ENCODE measurements around the gene SDS. TPM values are rescaled to one million over a fixed set of nuclear protein-coding genes. Genes with fewer than 3 reads are reported as not detected.

The SDS gene
- total RNA-seq, 1 donor from 2014 or later, result not detected

GRCh38 chr12:113437729-113438100, 34.0 kb upstream of the SDS start:
- no peak overlapping the region for H3K27ac Mint-ChIP-seq
- no peaks in the 10 kb centered on the region for H3K36me3 Mint-ChIP-seq (ENCODE audit: low read depth)
- no peak for DNase-seq
- H3K27me3 Mint-ChIP-seq, result no peaks in the 10 kb centered on the region
- H3K4me3 Mint-ChIP-seq, result no peak overlapping the region
- H3K9me3 Mint-ChIP-seq, result no peaks in the 10 kb centered on the region
- no peaks in the 10 kb centered on the region for H3K4me1 Mint-ChIP-seq
- intact Hi-C loops (cut with micrococcal nuclease), result no loop called here

GRCh38 chr12:113436993-113437728, 33.5 kb upstream of the SDS start:
- no peak overlapping the region for H3K27ac Mint-ChIP-seq
- no peaks in the 10 kb centered on the region for H3K9me3 Mint-ChIP-seq
- H3K4me1 Mint-ChIP-seq, result no peaks in the 10 kb centered on the region
- peaks cover 2% of the 10 kb centered on the region for H3K27me3 Mint-ChIP-seq
- no peak overlapping the region for H3K4me3 Mint-ChIP-seq
- intact Hi-C loops (cut with micrococcal nuclease), result no loop called here
- H3K36me3 Mint-ChIP-seq (ENCODE audit: low read depth), result no peaks in the 10 kb centered on the region
- DNase-seq, result no peak

- DNase-seq, result no peak
- Mint-ChIP-seq H3K9me3 (no peaks in the 10 kb centered on the region), H3K4me1 (no peaks in the 10 kb centered on the region), H3K27me3 (peaks cover 2% of the 10 kb centered on the region), H3K4me3 (no peak overlapping the region), H3K27ac (no peak overlapping the region), H3K36me3 (ENCODE audit: low read depth) (no peaks in the 10 kb centered on the region)
- intact Hi-C loops (cut with micrococcal nuclease), result no loop called here
These were observed 32.9 kb upstream of the SDS start for GRCh38 chr12:113436586-113436985.

GRCh38 chr12:113435367-113435766, 31.7 kb upstream of the SDS start:
- peaks cover 6% of the 10 kb centered on the region for H3K27me3 Mint-ChIP-seq

GRCh38 chr12:113432986-113433385, 29.3 kb upstream of the SDS start:
- Mint-ChIP-seq H3K27me3 (peaks cover 10% of the 10 kb centered on the region), H3K4me1 (no peaks in the 10 kb centered on the region), H3K9me3 (peaks cover 6% of the 10 kb centered on the region), H3K4me3 (no peak overlapping the region), H3K27ac (no peak overlapping the region), H3K36me3 (ENCODE audit: low read depth) (no peaks in the 10 kb centered on the region)
- intact Hi-C loops (cut with micrococcal nuclease), result no loop called here
- DNase-seq, result no peak

More at GRCh38 chr12:113435367-113435766, 31.7 kb upstream of the SDS start:
- Mint-ChIP-seq H3K36me3 (ENCODE audit: low read depth) (no peaks in the 10 kb centered on the region), H3K9me3 (peaks cover under 1% of the 10 kb centered on the region), H3K27ac (no peak overlapping the region), H3K4me1 (no peaks in the 10 kb centered on the region), H3K4me3 (no peak overlapping the region)
- intact Hi-C loops (cut with micrococcal nuclease), result no loop called here
- no peak for DNase-seq

- Mint-ChIP-seq H3K27me3 (peaks cover 15% of the 10 kb centered on the region), H3K27ac (no peak overlapping the region), H3K9me3 (peaks cover 6% of the 10 kb centered on the region), H3K4me3 (no peak overlapping the region), H3K36me3 (ENCODE audit: low read depth) (no peaks in the 10 kb centered on the region), H3K4me1 (no peaks in the 10 kb centered on the region)
- no peak for DNase-seq
- intact Hi-C loops (cut with micrococcal nuclease), result no loop called here
These were observed 24.8 kb upstream of the SDS start for GRCh38 chr12:113428482-113428881.

GRCh38 chr12:113427882-113428281, 24.2 kb upstream of the SDS start:
- H3K27me3 Mint-ChIP-seq, result peaks cover 15% of the 10 kb centered on the region
- intact Hi-C loops (cut with micrococcal nuclease), result no loop called here
- peaks cover 6% of the 10 kb centered on the region for H3K9me3 Mint-ChIP-seq
- no peak overlapping the region for H3K4me3 Mint-ChIP-seq
- no peak overlapping the region for H3K27ac Mint-ChIP-seq
- no peak for DNase-seq
- no peaks in the 10 kb centered on the region for H3K36me3 Mint-ChIP-seq (ENCODE audit: low read depth)
- H3K4me1 Mint-ChIP-seq, result no peaks in the 10 kb centered on the region

- H3K27me3 Mint-ChIP-seq, result peaks cover 11% of the 10 kb centered on the region
- peaks cover 10% of the 10 kb centered on the region for H3K4me1 Mint-ChIP-seq
- H3K36me3 Mint-ChIP-seq (ENCODE audit: low read depth), result no peaks in the 10 kb centered on the region
- no peak overlapping the region for H3K4me3 Mint-ChIP-seq
- no peak overlapping the region for H3K27ac Mint-ChIP-seq
- H3K9me3 Mint-ChIP-seq, result peaks cover 6% of the 10 kb centered on the region
- intact Hi-C loops (cut with micrococcal nuclease), result loop anchor here (1.0 to 2.0 kb wide), 2 partner anchors 115 to 230 kb away; no protein-coding TSS in a partner anchor
- DNase-seq, result no peak
These were observed 22.3 kb upstream of the SDS start for GRCh38 chr12:113425960-113426453.

- DNase-seq, result peak; percentile 86
- Mint-ChIP-seq H3K4me1 (peaks cover 10% of the 10 kb centered on the region), H3K4me3 (no peak overlapping the region), H3K9me3 (peaks cover 4% of the 10 kb centered on the region), H3K27ac (no peak overlapping the region), H3K27me3 (peaks cover 9% of the 10 kb centered on the region), H3K36me3 (ENCODE audit: low read depth) (no peaks in the 10 kb centered on the region)
- intact Hi-C loops (cut with micrococcal nuclease), result loop anchor here (1.0 to 2.0 kb wide), 2 partner anchors 114 to 229 kb away; no protein-coding TSS in a partner anchor
These were observed 21.5 kb upstream of the SDS start for GRCh38 chr12:113424915-113425823.

GRCh38 chr12:113424456-113424855, 20.8 kb upstream of the SDS start:
- no peak for DNase-seq
- peaks cover 10% of the 10 kb centered on the region for H3K4me1 Mint-ChIP-seq
- peaks cover 6% of the 10 kb centered on the region for H3K27me3 Mint-ChIP-seq
- no peak overlapping the region for H3K4me3 Mint-ChIP-seq
- intact Hi-C loops (cut with micrococcal nuclease), result loop anchor here (2.0 kb wide), 1 partner anchor 114 kb away; no protein-coding TSS in a partner anchor
- no peaks in the 10 kb centered on the region for H3K9me3 Mint-ChIP-seq
- H3K36me3 Mint-ChIP-seq (ENCODE audit: low read depth), result no peaks in the 10 kb centered on the region
- no peak overlapping the region for H3K27ac Mint-ChIP-seq

- Mint-ChIP-seq H3K27me3 (peaks cover 5% of the 10 kb centered on the region), H3K4me3 (no peak overlapping the region), H3K36me3 (ENCODE audit: low read depth) (no peaks in the 10 kb centered on the region), H3K27ac (no peak overlapping the region), H3K9me3 (no peaks in the 10 kb centered on the region), H3K4me1 (peaks cover 10% of the 10 kb centered on the region)
- intact Hi-C loops (cut with micrococcal nuclease), result no loop called here
- DNase-seq, result no peak
These were observed 19.4 kb upstream of the SDS start for GRCh38 chr12:113422886-113423669.

- Mint-ChIP-seq H3K9me3 (no peaks in the 10 kb centered on the region), H3K27me3 (peaks cover 3% of the 10 kb centered on the region), H3K4me1 (peaks cover 10% of the 10 kb centered on the region), H3K27ac (peak within 1 kb of the TSS; percentile 96), H3K4me3 (peak within 1 kb of the TSS; percentile 95), H3K36me3 (ENCODE audit: low read depth) (no peaks in the 10 kb centered on the region)
- intact Hi-C loops (cut with micrococcal nuclease), result no loop called here
- peak; percentile 79 for DNase-seq
These were observed 18.6 kb upstream of the SDS start, which contains the start of gene SDSL for GRCh38 chr12:113422030-113422885. Gene SDSL (plus strand): TSS chr12:113422380. CDS start chr12:113427983, 5,603 bp downstream.
